ENCODE measurements around the gene SMIM36.
"Not testable (repeated sequence)": the region's sequence is repeated elsewhere in the genome, so short reads cannot be mapped to it uniquely, and the experiment has no call there.

The SMIM36 gene

GRCh38 chr17:55454906-55455474, 56.3 kb downstream of the SMIM36 start:
- DNase-seq (ENCODE audit: low read depth), result no peak

GRCh38 chr17:55453839-55454557, 57.3 kb downstream of the SMIM36 start:
- DNase-seq (ENCODE audit: low read depth), result no peak

GRCh38 chr17:55452139-55452790, 59.0 kb downstream of the SMIM36 start:
- DNase-seq (ENCODE audit: low read depth), result no peak

- DNase-seq (ENCODE audit: low read depth), result no peak
These were observed 59.5 kb downstream of the SMIM36 start for GRCh38 chr17:55451758-55452138.

- no peak for DNase-seq (ENCODE audit: low read depth)
These were observed 60.0 kb downstream of the SMIM36 start for GRCh38 chr17:55451203-55451641.

GRCh38 chr17:55450232-55450825, 60.9 kb downstream of the SMIM36 start:
- no peak for DNase-seq (ENCODE audit: low read depth)

GRCh38 chr17:55448681-55449080, 62.6 kb downstream of the SMIM36 start:
- DNase-seq (ENCODE audit: low read depth), result no peak

GRCh38 chr17:55446581-55447205, 64.6 kb downstream of the SMIM36 start:
- no peak for DNase-seq (ENCODE audit: low read depth)

- DNase-seq (ENCODE audit: low read depth), result not testable (repeated sequence)
These were observed 65.2 kb downstream of the SMIM36 start for GRCh38 chr17:55446004-55446403.

GRCh38 chr17:55444471-55445441, 66.5 kb downstream of the SMIM36 start:
- DNase-seq (ENCODE audit: low read depth), result no peak

- DNase-seq (ENCODE audit: low read depth), result no peak
These were observed 67.3 kb downstream of the SMIM36 start for GRCh38 chr17:55443904-55444303.

- no peak for DNase-seq (ENCODE audit: low read depth)
These were observed 68.1 kb downstream of the SMIM36 start for GRCh38 chr17:55442953-55443683.

GRCh38 chr17:55442462-55442861, 68.8 kb downstream of the SMIM36 start:
- DNase-seq (ENCODE audit: low read depth), result no peak

- DNase-seq (ENCODE audit: low read depth), result no peak
These were observed 69.7 kb downstream of the SMIM36 start for GRCh38 chr17:55441544-55441943.

GRCh38 chr17:55440391-55440790, 70.9 kb downstream of the SMIM36 start:
- DNase-seq (ENCODE audit: low read depth), result no peak

- DNase-seq (ENCODE audit: low read depth), result no peak
These were observed 74.1 kb downstream of the SMIM36 start for GRCh38 chr17:55437159-55437605.

- DNase-seq (ENCODE audit: low read depth), result no peak
These were observed 74.8 kb downstream of the SMIM36 start for GRCh38 chr17:55436224-55437158.

GRCh38 chr17:55435408-55435807, 75.8 kb downstream of the SMIM36 start:
- DNase-seq (ENCODE audit: low read depth), result no peak

- DNase-seq (ENCODE audit: low read depth), result no peak
These were observed 76.5 kb downstream of the SMIM36 start for GRCh38 chr17:55434721-55435120.
